Activated CD4-positive, alpha-beta T cell treated with anti-CD3 and anti-CD28 coated beads for 36 hours (primary cell): ENCODE results near the gene GPR135. TPM values are rescaled to one million over a fixed set of nuclear protein-coding genes. Genes with fewer than 3 reads are reported as not detected.

Experiments used
- ATAC-seq: fragments of 200-7000 bp; cut with Tn5 transposase; one replicate; pipeline ENCODE4 v1.10.0; 2021; ENCODE audit warnings: mild to moderate bottlenecking, moderate library complexity
- CTCF ChIA-PET: fragments of 350-600 bp; sonication (Branson Sonifier 250); formaldehyde crosslinking; loops from one replicate; lab custom pipeline; 2021; ENCODE audit warnings: antibody characterized with exemption; lab: Charles Lee
- POLR2A ChIA-PET: fragments of 350-600 bp; sonication (Branson Sonifier 250); formaldehyde crosslinking; loops from one replicate; lab custom pipeline; 2021; ENCODE audit warnings: antibody characterized with exemption, inconsistent platforms; lab: Charles Lee
- DNase-seq: peaks from one replicate; pipeline ENCODE4 v3.0.0-alpha.2; 2020
- H3K27ac Mint-ChIP-seq: one replicate; pipeline ENCODE4 v1.8.0; 2021; ENCODE audit warnings: mixed read lengths
- H3K27me3 Mint-ChIP-seq: one replicate; pipeline ENCODE4 v1.8.0; 2021; ENCODE audit warnings: mixed read lengths
- H3K36me3 Mint-ChIP-seq: one replicate; pipeline ENCODE4 v1.8.0; 2021; ENCODE audit warnings: low read depth, mixed read lengths
- H3K4me1 Mint-ChIP-seq: one replicate; pipeline ENCODE4 v1.8.0; 2021; ENCODE audit warnings: mixed read lengths
- H3K4me3 Mint-ChIP-seq: one replicate; pipeline ENCODE4 v1.8.0; 2021; ENCODE audit warnings: mild to moderate bottlenecking, moderate library complexity, mixed read lengths
- H3K9me3 Mint-ChIP-seq: one replicate; pipeline ENCODE4 v1.8.0; 2021; ENCODE audit warnings: low read depth, mixed read lengths
- intact Hi-C, 2 experiments: fragments of 100-400 bp; cut with DNase I in 1 of 2; cut with micrococcal nuclease in 1 of 2; formaldehyde crosslinking; loops; one replicate each; pipeline versions ENCODE4 v1.14.2 to v1.15.1; 2022 to 2024; cut with DNase I, micrococcal nuclease
- total RNA-seq, 2 experiments: library from RNA; stranded (reverse); gene quantifications; one replicate each; pipeline ENCODE4 v1.2.3, GENCODE V29; 2021

Gene GPR135, protein sequence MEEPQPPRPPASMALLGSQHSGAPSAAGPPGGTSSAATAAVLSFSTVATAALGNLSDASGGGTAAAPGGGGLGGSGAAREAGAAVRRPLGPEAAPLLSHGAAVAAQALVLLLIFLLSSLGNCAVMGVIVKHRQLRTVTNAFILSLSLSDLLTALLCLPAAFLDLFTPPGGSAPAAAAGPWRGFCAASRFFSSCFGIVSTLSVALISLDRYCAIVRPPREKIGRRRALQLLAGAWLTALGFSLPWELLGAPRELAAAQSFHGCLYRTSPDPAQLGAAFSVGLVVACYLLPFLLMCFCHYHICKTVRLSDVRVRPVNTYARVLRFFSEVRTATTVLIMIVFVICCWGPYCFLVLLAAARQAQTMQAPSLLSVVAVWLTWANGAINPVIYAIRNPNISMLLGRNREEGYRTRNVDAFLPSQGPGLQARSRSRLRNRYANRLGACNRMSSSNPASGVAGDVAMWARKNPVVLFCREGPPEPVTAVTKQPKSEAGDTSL
- total RNA-seq = 1 to 10 TPM in 1 of 2 experiments, under 1 TPM in 1; 0.98 to 1.1 TPM

DNA sequence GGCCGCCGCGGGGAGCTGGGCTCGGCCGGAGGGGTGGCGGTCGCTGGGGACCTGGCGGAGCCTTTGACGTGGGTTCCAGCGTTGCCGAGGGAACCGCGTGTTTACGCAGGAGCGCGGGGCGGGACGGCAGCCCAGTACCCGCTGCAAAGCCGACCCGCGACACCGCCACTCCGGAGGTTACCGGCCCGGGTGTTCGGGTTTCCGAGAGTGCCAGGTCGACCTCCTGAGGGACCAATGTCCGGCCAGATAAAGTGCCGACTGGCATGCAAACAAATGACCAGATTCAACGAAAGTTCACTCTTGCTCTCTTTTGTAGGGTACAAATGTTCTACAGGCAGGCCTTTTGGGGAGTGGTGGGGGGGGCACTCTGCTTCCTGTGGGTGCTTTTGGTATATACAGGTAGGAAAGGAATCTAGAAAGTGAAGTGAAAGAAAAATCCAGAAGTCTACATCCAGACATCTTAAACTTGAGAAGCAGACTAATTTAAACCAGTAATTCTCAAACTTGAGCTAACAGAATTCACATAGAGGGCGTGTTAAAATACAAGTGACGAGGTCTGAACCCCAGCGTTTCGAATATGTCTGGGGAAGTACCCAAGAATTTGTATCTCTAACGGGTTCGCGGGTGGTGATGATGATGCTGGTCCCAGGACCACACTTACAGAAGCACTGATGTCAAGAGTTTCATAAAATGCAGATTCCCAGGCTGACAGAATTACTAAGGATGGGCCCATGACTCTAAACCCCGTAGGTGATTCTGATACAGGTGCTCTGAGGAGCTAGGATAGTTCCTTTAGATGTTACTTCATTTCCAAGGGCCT lies at the start of gene GPR135:
Gene GPR135, minus strand, starts transcription at position 65 of the 820 bp plus-strand sequence. CDS start 154 bp downstream, outside the sequence.
- intact Hi-C loops = loop anchor here (1.0 to 2.0 kb wide), 2 partner anchors 19 to 277 kb away; partner anchors contain the start of genes DAAM1 (in 1 of the 2), JKAMP (in 1 of the 2) and L3HYPDH (in 1 of the 2)
- peaks cover 9% of the 10 kb centered on the region for H3K36me3 Mint-ChIP-seq
- H3K9me3 Mint-ChIP-seq = no peaks in the 10 kb centered on the region
- ChIA-PET POLR2A (interaction anchor here (2.8 kb wide), 1 partner anchor 18 kb away, joined by 9 read pairs; the partner anchor contains the start of genes JKAMP and L3HYPDH), CTCF (interaction anchor here (0.6 to 1.4 kb wide), 6 partner anchors 10 to 456 kb away, joined by 3 to 10 read pairs (median 3); partner anchors contain the start of genes JKAMP and L3HYPDH)
- ATAC-seq = peak; percentile 37
- H3K27me3 Mint-ChIP-seq = peaks cover 3% of the 10 kb centered on the region
- H3K4me1 Mint-ChIP-seq = peaks cover 7% of the 10 kb centered on the region
- H3K27ac Mint-ChIP-seq = peak within 1 kb of the TSS; percentile 77
- DNase-seq = peak; percentile 11
- H3K4me3 Mint-ChIP-seq = peak within 1 kb of the TSS; percentile 73

DNA sequence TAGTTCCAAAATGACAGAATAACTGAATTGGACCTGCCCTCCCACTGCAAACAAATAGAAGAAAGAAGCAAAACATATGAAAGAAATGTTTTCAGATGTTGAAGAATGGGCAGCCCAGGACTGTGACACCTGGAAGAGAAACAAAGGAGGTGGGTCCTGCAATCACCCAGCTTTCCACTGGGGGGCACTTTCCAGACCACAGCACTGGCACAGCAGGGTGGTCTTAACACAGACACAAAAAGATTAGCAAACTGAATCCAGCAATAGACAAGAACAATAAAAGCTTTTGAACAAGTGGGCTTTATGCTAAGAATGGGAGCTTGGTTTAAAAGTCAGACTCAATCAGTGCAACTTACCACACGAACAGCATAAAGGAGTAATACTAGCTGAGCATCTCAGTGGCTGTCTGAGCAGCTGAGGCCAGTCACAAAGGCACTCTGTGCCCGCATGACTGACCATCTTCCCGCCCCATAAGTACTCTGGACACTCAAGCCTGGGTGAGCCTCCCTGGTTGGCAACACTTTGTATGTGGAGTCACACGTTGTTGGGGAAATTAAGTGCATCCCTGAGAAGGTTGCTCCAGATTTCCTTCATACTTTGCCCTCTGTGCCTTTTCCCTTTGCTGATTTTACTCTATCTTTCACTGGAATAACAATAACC lies 46.9 kb upstream of the GPR135 start:
- ChIA-PET POLR2A (no interaction called here), CTCF (interaction anchor here (0.7 to 2.0 kb wide), 8 partner anchors 9 to 650 kb away, joined by 3 to 6 read pairs (median 3); partner anchors contain the start of gene CCDC175)
- H3K36me3 Mint-ChIP-seq = no peaks in the 10 kb centered on the region
- H3K9me3 Mint-ChIP-seq = peaks cover 1% of the 10 kb centered on the region
- H3K4me3 Mint-ChIP-seq = no peak overlapping the region
- ATAC-seq (no peak), DNase-seq (peak; percentile 29)
- H3K27me3 Mint-ChIP-seq = peaks cover 14% of the 10 kb centered on the region
- no peaks in the 10 kb centered on the region for H3K4me1 Mint-ChIP-seq
- intact Hi-C loops = loop anchor here (2.0 to 5.0 kb wide), 2 partner anchors 15 to 355 kb away; no protein-coding TSS in a partner anchor
- H3K27ac Mint-ChIP-seq = no peak overlapping the region

DNA sequence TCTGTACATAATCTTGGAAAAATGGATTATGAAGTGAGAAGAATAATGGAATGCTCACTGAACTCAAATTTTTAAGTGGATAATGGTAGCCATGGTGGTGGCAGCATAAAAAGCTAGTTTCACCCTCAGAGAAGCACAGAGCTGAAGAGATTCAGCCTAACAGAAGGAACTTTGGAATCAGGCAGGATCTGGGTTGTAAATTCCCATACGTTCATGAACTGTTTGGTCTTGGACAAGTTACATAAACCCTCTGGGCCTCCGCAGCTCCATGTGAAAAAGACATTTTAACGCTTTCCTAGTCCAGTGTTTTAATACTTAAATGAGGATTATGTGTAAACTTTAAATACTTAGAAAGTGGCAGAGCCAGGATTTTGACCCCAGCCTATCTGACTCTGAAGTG lies 45.8 kb upstream of the GPR135 start:
- intact Hi-C loops = loop anchor here (2.0 to 5.0 kb wide), 2 partner anchors 16 to 356 kb away; no protein-coding TSS in a partner anchor
- no peak overlapping the region for H3K27ac Mint-ChIP-seq
- POLR2A ChIA-PET = no interaction called here
- ATAC-seq (no peak), DNase-seq (no peak)
- H3K36me3 Mint-ChIP-seq = no peaks in the 10 kb centered on the region
- H3K4me3 Mint-ChIP-seq = no peak overlapping the region
- CTCF ChIA-PET = interaction anchor here (0.7 to 2.0 kb wide), 4 partner anchors 57 to 382 kb away, joined by 3 to 9 read pairs (median 5); partner anchors contain the start of gene CCDC175
- peaks cover 1% of the 10 kb centered on the region for H3K9me3 Mint-ChIP-seq
- H3K4me1 Mint-ChIP-seq = no peaks in the 10 kb centered on the region
- H3K27me3 Mint-ChIP-seq = peaks cover 13% of the 10 kb centered on the region

DNA sequence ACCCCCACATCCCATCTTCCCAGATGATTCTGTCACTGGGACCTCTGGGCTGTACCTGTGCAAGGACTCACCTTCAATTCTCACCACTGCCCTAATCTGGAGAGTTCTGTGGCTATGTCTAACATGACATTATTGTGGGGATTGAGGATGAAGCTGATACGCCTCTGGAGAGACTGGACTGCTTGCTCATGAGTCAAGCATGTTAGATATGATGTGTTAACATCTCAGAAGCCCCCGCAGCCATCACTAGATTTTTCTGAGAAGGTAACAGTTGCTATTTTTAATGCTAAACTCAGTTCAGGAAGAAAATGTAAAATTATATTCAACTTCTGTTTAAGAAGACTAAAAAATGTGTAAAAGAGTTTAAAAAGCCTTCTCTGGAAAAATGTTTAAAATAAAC lies 44.8 kb upstream of the GPR135 start:
- CTCF ChIA-PET = interaction anchor here (0.6 to 1.9 kb wide), 5 partner anchors 58 to 674 kb away, joined by 3 to 9 read pairs (median 4); partner anchors contain the start of gene CCDC175
- ATAC-seq = no peak
- POLR2A ChIA-PET = no interaction called here
- Mint-ChIP-seq H3K4me1 (no peaks in the 10 kb centered on the region), H3K9me3 (peaks cover 1% of the 10 kb centered on the region), H3K27ac (no peak overlapping the region), H3K36me3 (no peaks in the 10 kb centered on the region), H3K27me3 (peaks cover 8% of the 10 kb centered on the region), H3K4me3 (no peak overlapping the region)
- DNase-seq = no peak
- intact Hi-C loops = loop anchor here (2.0 to 5.0 kb wide), 2 partner anchors 17 to 357 kb away; no protein-coding TSS in a partner anchor

DNA sequence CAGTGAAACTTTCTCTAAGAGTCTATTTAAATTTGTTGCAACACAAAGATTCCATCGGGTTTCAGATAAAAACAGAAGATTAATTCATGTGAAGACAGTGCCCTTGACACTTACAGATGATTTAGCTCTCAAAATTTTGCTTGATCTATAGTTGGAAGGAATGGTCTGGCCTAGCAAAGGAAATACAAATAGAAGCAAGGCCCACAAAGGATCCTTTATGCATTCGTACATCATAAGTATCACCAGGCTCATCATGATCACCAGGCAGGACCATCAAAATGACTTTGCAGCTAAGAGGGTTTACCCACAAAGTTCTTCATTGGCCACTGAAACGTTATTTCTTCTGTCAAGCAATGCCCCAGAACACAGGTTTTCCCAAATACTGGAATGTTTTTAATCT lies 43.9 kb upstream of the GPR135 start:
- H3K9me3 Mint-ChIP-seq = no peaks in the 10 kb centered on the region
- intact Hi-C loops = loop anchor here in 1 of 2 experiments (5.0 kb wide), 1 partner anchor 382 kb away; no protein-coding TSS in a partner anchor
- no peak overlapping the region for H3K27ac Mint-ChIP-seq
- peaks cover 2% of the 10 kb centered on the region for H3K36me3 Mint-ChIP-seq
- H3K4me1 Mint-ChIP-seq = peaks cover 4% of the 10 kb centered on the region
- H3K4me3 Mint-ChIP-seq = no peak overlapping the region
- ChIA-PET POLR2A (no interaction called here), CTCF (interaction anchor here (1.8 to 1.9 kb wide), 2 partner anchors 67 to 69 kb away, joined by 8 to 9 read pairs; partner anchors contain the start of gene CCDC175)
- no peak for ATAC-seq
- peaks cover 6% of the 10 kb centered on the region for H3K27me3 Mint-ChIP-seq
- DNase-seq = no peak

DNA sequence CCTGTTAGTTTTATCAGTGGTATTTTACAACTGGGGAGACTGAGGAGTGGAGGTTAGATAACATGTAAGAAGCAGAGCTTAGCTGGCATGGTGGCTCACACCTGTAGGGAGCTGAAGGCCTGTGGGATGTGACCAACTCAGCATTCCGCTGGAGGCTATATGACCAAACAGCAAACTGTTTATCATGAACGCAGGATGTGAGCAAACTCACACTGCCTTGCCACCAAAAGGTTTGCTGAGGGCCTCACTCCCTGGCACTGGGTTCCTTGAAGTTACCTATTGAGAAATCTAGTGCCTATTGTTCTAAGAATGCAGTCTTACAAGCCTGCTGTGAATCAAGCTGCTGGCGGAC lies 42.5 kb upstream of the GPR135 start:
- peaks cover 5% of the 10 kb centered on the region for H3K4me1 Mint-ChIP-seq
- intact Hi-C loops = loop anchor here (1.0 to 5.0 kb wide), 3 partner anchors 69 to 677 kb away; partner anchors contain the start of gene CCDC175 (in 2 of the 2)
- no peaks in the 10 kb centered on the region for H3K9me3 Mint-ChIP-seq
- ATAC-seq (no peak), DNase-seq (no peak)
- H3K4me3 Mint-ChIP-seq = no peak overlapping the region
- CTCF ChIA-PET = interaction anchor here (0.6 to 1.8 kb wide), 12 partner anchors 17 to 910 kb away, joined by 3 to 33 read pairs (median 4); partner anchors contain the start of genes CCDC175 and RTN1
- H3K27ac Mint-ChIP-seq = no peak overlapping the region
- peaks cover 3% of the 10 kb centered on the region for H3K36me3 Mint-ChIP-seq
- POLR2A ChIA-PET = no interaction called here
- peaks cover 3% of the 10 kb centered on the region for H3K27me3 Mint-ChIP-seq

DNA sequence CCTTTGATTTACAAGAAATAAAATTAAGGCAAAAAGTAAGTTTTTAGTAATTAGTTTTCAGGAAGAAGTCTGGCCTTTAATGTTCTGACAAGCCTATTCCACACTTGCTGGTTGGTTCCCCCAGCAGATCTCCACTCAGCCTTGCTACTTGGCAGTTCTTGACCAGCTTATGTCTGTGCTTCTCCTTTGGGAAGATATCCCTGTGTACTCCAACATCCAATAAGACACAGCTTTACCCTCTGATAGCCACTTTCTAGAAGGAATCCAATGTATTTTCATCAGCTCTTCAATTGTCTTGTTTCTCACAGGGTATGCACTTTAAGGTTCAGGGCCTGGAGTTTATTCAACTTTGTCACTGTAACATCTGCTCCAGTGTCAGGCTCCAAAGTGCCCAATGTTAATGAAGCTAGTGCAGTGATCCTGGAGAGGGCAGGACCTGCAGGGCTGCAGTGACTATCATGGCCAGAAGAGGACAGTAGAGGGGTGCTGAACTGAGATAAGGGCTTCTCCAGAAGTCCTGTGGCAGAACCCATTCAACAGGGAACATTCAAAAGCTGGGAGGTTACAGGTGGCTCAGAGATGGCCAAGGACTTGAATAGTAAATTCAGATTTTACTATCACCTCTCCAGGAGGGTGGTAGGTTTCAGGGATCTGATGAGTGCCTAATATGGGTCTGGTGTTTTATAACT lies 42.0 kb upstream of the GPR135 start:
- Mint-ChIP-seq H3K4me3 (no peak overlapping the region), H3K4me1 (peaks cover 5% of the 10 kb centered on the region), H3K27me3 (peaks cover 3% of the 10 kb centered on the region), H3K27ac (no peak overlapping the region), H3K9me3 (no peaks in the 10 kb centered on the region), H3K36me3 (peaks cover 6% of the 10 kb centered on the region)
- ATAC-seq (peak; percentile 95), DNase-seq (peak; percentile 76)
- intact Hi-C loops = loop anchor here (1.0 to 5.0 kb wide), 3 partner anchors 69 to 677 kb away; partner anchors contain the start of gene CCDC175 (in 2 of the 2)
- CTCF ChIA-PET = interaction anchor here (0.6 to 1.8 kb wide), 14 partner anchors 10 to 910 kb away, joined by 3 to 33 read pairs (median 4); partner anchors contain the start of genes CCDC175 and RTN1
- POLR2A ChIA-PET = no interaction called here

DNA sequence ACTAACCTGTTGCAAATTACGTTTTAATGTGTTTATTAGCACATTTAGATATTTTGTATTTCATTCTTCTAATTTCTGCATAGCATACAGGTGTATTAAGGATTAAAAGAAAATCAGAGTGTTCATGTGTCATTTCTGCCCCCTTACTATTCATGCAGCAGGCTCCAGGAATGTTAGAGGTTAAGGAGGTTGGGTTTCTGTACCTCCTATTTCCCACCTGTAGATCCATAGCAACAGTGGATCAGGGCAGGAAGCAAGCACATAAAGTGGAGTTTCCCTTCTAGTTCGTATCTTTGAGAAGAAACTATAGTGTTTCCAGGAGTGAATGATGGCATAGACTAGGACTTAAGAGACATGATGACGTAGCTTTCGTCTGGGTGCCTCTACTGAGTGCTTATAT lies 38.1 kb upstream of the GPR135 start:
- H3K27ac Mint-ChIP-seq = no peak overlapping the region

DNA sequence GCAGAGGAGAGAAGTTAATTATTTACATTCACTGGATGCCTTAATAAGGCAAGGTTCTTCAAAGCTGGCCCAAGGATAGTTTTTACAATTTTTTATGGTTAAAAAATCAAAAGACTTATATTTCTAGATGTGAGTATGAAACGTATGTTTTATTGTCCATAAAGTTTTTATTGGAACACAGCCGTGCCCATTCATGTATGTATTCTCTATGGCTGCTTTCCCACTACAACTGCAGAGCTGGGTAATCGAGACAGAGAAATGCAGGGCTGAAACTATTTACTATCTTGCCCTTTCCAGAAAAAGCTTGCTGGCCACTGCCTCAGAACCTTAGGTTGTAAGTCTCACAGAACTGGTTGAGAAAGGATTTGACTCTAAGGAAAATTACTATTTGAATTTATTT lies 35.6 kb upstream of the GPR135 start:
- H3K36me3 Mint-ChIP-seq = peaks cover 14% of the 10 kb centered on the region
- intact Hi-C loops = no loop called here
- ATAC-seq (no peak), DNase-seq (no peak)
- H3K27ac Mint-ChIP-seq = no peak overlapping the region
- ChIA-PET CTCF (interaction anchor here (1.2 kb wide), 1 partner anchor 10 kb away, joined by 4 read pairs; no protein-coding TSS in a partner anchor), POLR2A (no interaction called here)
- peaks cover 5% of the 10 kb centered on the region for H3K4me1 Mint-ChIP-seq
- no peaks in the 10 kb centered on the region for H3K27me3 Mint-ChIP-seq
- H3K4me3 Mint-ChIP-seq = no peak overlapping the region
- no peaks in the 10 kb centered on the region for H3K9me3 Mint-ChIP-seq

More for the DNA sequence above, 38.1 kb upstream of the GPR135 start:
- ChIA-PET POLR2A (no interaction called here), CTCF (interaction anchor here (0.7 to 2.4 kb wide), 3 partner anchors 9 to 682 kb away, joined by 3 to 12 read pairs (median 3); partner anchors contain the start of gene CCDC175)
- ATAC-seq = no peak
- Mint-ChIP-seq H3K4me3 (no peak overlapping the region), H3K4me1 (peaks cover 5% of the 10 kb centered on the region), H3K36me3 (peaks cover 8% of the 10 kb centered on the region), H3K27me3 (no peaks in the 10 kb centered on the region), H3K9me3 (no peaks in the 10 kb centered on the region)
- intact Hi-C loops = no loop called here
- DNase-seq = no peak
